Keratinocyte (primary cell): Measurements from ENCODE around the gene FREM3. TPM values are rescaled to one million over a fixed set of nuclear protein-coding genes. Genes with fewer than 3 reads are reported as not detected.
A peak's percentile ranks its signal among the peaks of the same experiment; 100 is the strongest.

Source experiments
- DNase-seq: peaks from one replicate; pipeline ENCODE4 v3.0.0-alpha.2; 2011; ENCODE audit warnings: low read depth, missing footprints, low spot score
- FAIRE-seq: peaks from 2 replicates; lab custom pipeline; 2011; peaks lifted over from hg19 to GRCh38; lab: Jason Lieb, UNC
- H2AFZ ChIP-seq: 2 replicates; pipeline ENCODE4 v1.6.0; 2012; ENCODE audit warnings: low read length, control low read depth, inconsistent platforms; ENCODE audit not compliant: control insufficient read depth
- H3K27ac ChIP-seq: 2 replicates; pipeline ENCODE4 v1.5.1; 2011; ENCODE audit warnings: low read length; ENCODE audit not compliant: control insufficient read depth, insufficient read depth
- H3K27me3 ChIP-seq: 3 replicates; pipeline ENCODE4 v1.6.0; 2011; ENCODE audit warnings: low read length; ENCODE audit not compliant: control insufficient read depth, insufficient read depth; ENCODE audit errors: extremely low read depth
- H3K36me3 ChIP-seq, 2 experiments: 2 replicates in 1 of 2; 3 replicates in 1 of 2; pipeline ENCODE4 v1.5.1; 2011; ENCODE audit warnings: low read length in 2 of 2, mild to moderate bottlenecking in 1 of 2; ENCODE audit not compliant: control insufficient read depth in 2 of 2, insufficient read depth in 2 of 2; ENCODE audit errors: extremely low read depth in 1 of 2
- H3K4me1 ChIP-seq: 3 replicates; pipeline ENCODE4 v1.5.1; 2011; ENCODE audit warnings: low read length; ENCODE audit not compliant: control insufficient read depth, insufficient read depth; ENCODE audit errors: extremely low read depth
- H3K4me2 ChIP-seq: 3 replicates; pipeline ENCODE4 v1.6.0; 2011; ENCODE audit warnings: low read depth, low read length; ENCODE audit not compliant: control insufficient read depth, insufficient read depth; ENCODE audit errors: extremely low read depth
- H3K4me3 ChIP-seq, 3 experiments: fragments of 200-600 bp in 1 of 3; sonication (generic) in 1 of 3; 2 replicates in 2 of 3; 3 replicates in 1 of 3; pipeline ENCODE4 v1.5.1; 2011 to 2016; ENCODE audit warnings: low read length in 3 of 3, mild to moderate bottlenecking in 3 of 3, control low read depth in 2 of 3, inconsistent platforms in 1 of 3, low read depth in 1 of 3, mixed read lengths in 1 of 3, mixed run types in 1 of 3, moderate library complexity in 1 of 3; ENCODE audit not compliant: control insufficient read depth in 2 of 3, insufficient read depth in 2 of 3; ENCODE audit errors: extremely low read depth in 1 of 3
- H3K79me2 ChIP-seq: 2 replicates; pipeline ENCODE4 v1.6.0; 2012; ENCODE audit warnings: low read length; ENCODE audit not compliant: control insufficient read depth, insufficient read depth
- H3K9ac ChIP-seq: 3 replicates; pipeline ENCODE4 v1.6.0; 2011; ENCODE audit warnings: low read length; ENCODE audit not compliant: control insufficient read depth, insufficient read depth; ENCODE audit errors: extremely low read depth
- H3K9me1 ChIP-seq: 3 replicates; pipeline ENCODE4 v1.6.0; 2011; ENCODE audit warnings: low read length; ENCODE audit not compliant: control insufficient read depth, insufficient read depth; ENCODE audit errors: extremely low read depth
- H3K9me3 ChIP-seq: 2 replicates; pipeline ENCODE4 v1.5.1; 2012; ENCODE audit warnings: low read depth, low read length; ENCODE audit not compliant: control insufficient read depth
- H4K20me1 ChIP-seq: 3 replicates; pipeline ENCODE4 v1.6.0; 2011; ENCODE audit warnings: low read length; ENCODE audit not compliant: control insufficient read depth, insufficient read depth; ENCODE audit errors: extremely low read depth
- EZH2 ChIP-seq: IDR thresholded peaks from one replicate; pipeline ENCODE4 v1.6.1; 2012; ENCODE audit warnings: inconsistent platforms, mild to moderate bottlenecking, low read length, moderate library complexity
- dilution Hi-C: fragments of 300-500 bp; cut with MboI; formaldehyde crosslinking; loops from one replicate; pipeline ENCODE4 v1.7.0; 2020; ENCODE audit warnings: low sequenced_read_pairs; ENCODE audit not compliant: extremely low pct_ligation_motif_present
- polyA plus RNA-seq, 5 experiments: library from polyadenylated mRNA; depleted of rRNA in 3 of 5; stranded (reverse) in 3 of 5; stranded (forward) in 1 of 5; unstranded in 1 of 5; fragments of >200 nt; gene quantifications; 1 replicate in 1 of 5; 2 replicates in 3 of 5; 3 replicates in 1 of 5; pipeline versions ENCODE4 v1.2.1 to v1.2.3, GENCODE V29; 2011 to 2012; ENCODE audit warnings: missing spikeins in 2 of 5, low read depth in 1 of 5, low replicate concordance in 1 of 5
- TF ChIP-seq, protein P1 (sequence below), 3 experiments: IDR thresholded peaks in 1 of 3; conservative IDR thresholded peaks in 1 of 3; optimal IDR thresholded peaks in 1 of 3; 2 replicates in 2 of 3; 3 replicates in 1 of 3; pipeline versions ENCODE3 to v1.5.1; 2011; ENCODE audit warnings: low read length in 3 of 3, mild to moderate bottlenecking in 3 of 3, moderate library complexity in 2 of 3, control low read depth in 1 of 3, inconsistent platforms in 1 of 3; ENCODE audit not compliant: insufficient read depth in 2 of 3; ENCODE audit errors: extremely low read depth in 1 of 3

Gene FREM3
- polyA plus RNA-seq, 1 donor (not counting 4 experiments of a cell fraction or from before 2014, with no cell fraction given) = not detected

DNA sequence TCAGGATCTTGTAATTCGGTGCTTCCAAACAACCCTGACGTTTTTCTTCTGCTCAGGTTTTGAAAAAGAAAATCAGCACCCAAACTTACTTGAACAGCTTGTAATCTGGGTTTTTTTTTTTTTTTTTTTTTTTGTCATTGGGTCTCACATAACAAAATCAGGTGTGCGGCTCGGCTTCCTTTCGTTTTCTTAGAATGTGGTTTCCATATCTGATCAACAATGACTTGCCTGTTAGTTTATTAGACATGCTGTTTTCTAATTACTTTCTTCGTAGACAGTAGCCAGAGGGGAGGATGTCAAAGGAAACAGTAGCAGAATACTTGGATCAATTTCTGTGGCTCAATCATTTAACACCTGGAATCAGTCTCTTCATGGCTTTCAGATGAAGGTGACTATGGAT is 890 bp upstream of the FREM3 start:
- no peaks in the 10 kb centered on the region for H4K20me1 ChIP-seq
- no peaks in the 10 kb centered on the region for H3K4me1 ChIP-seq
- FAIRE-seq (no peak), DNase-seq (no peak)
- TF ChIP-seq EZH2 = no peak
- TF ChIP-seq, protein P1, sequence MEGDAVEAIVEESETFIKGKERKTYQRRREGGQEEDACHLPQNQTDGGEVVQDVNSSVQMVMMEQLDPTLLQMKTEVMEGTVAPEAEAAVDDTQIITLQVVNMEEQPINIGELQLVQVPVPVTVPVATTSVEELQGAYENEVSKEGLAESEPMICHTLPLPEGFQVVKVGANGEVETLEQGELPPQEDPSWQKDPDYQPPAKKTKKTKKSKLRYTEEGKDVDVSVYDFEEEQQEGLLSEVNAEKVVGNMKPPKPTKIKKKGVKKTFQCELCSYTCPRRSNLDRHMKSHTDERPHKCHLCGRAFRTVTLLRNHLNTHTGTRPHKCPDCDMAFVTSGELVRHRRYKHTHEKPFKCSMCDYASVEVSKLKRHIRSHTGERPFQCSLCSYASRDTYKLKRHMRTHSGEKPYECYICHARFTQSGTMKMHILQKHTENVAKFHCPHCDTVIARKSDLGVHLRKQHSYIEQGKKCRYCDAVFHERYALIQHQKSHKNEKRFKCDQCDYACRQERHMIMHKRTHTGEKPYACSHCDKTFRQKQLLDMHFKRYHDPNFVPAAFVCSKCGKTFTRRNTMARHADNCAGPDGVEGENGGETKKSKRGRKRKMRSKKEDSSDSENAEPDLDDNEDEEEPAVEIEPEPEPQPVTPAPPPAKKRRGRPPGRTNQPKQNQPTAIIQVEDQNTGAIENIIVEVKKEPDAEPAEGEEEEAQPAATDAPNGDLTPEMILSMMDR (optimal IDR thresholded peaks at IDR 0.05 in 1 of 3, IDR thresholded peaks at IDR 0.05 in 1 of 3, conservative IDR thresholded peaks at IDR 0.05 in 1 of 3; ENCODE audit: extremely low read depth in 1 of 3, insufficient read depth in 2 of 3, low read length in 3 of 3) = no peak
- peak overlapping the region; percentile 45 for H3K4me2 ChIP-seq
- no peak overlapping the region for H3K27ac ChIP-seq
- no peaks in the 10 kb centered on the region for H3K9me1 ChIP-seq
- no peaks in the 10 kb centered on the region for H3K36me3 ChIP-seq
- no peaks in the 10 kb centered on the region for H3K79me2 ChIP-seq
- no peaks in the 10 kb centered on the region for H3K9me3 ChIP-seq
- dilution Hi-C loops = no loop called here
- H2AFZ ChIP-seq = no peak overlapping the region
- no peak overlapping the region for H3K4me3 ChIP-seq
- peaks cover 27% of the 10 kb centered on the region for H3K27me3 ChIP-seq
- no peak overlapping the region for H3K9ac ChIP-seq

DNA sequence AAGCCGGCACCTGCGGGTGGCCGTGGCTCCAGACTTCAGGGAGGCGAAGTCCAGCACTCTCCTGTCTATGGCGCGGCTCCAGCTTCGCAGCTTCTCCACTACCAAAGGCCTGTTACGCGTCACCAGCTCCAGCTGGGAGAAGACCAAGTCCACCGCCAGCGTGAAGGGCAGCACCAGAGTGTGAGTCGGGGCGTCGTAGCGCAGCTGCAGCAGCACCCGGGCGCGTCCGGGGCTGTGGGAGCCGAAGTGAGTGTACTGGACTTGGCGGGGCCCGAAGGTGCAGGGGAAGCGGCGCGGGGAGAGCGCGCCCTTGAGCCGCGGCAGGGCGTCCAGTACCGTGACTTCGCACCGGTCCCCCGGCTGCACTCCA is 444 bp downstream of the FREM3 start:
- H3K9me1 ChIP-seq = no peaks in the 10 kb centered on the region
- no peaks in the 10 kb centered on the region for H3K79me2 ChIP-seq
- no peak overlapping the region for H3K4me2 ChIP-seq
- TF ChIP-seq EZH2 = no peak
- TF ChIP-seq, protein P1 (optimal IDR thresholded peaks at IDR 0.05 in 1 of 3, IDR thresholded peaks at IDR 0.05 in 1 of 3, conservative IDR thresholded peaks at IDR 0.05 in 1 of 3; ENCODE audit: extremely low read depth in 1 of 3, insufficient read depth in 2 of 3, low read length in 3 of 3) = no peak
- no peak overlapping the region for H3K27ac ChIP-seq
- H4K20me1 ChIP-seq = no peaks in the 10 kb centered on the region
- no peaks in the 10 kb centered on the region for H3K36me3 ChIP-seq
- H3K9me3 ChIP-seq = no peaks in the 10 kb centered on the region
- H3K27me3 ChIP-seq = peaks cover 27% of the 10 kb centered on the region
- no peak overlapping the region for H3K9ac ChIP-seq
- H3K4me1 ChIP-seq = no peaks in the 10 kb centered on the region
- DNase-seq (no peak), FAIRE-seq (no peak)
- dilution Hi-C loops = no loop called here
- H2AFZ ChIP-seq = no peak overlapping the region
- H3K4me3 ChIP-seq = no peak overlapping the region
